ENCODE measurements around the gene CNTRL.
A peak's percentile ranks its signal among the peaks of the same experiment; 100 is the strongest.

CNTRL gene

DNA sequence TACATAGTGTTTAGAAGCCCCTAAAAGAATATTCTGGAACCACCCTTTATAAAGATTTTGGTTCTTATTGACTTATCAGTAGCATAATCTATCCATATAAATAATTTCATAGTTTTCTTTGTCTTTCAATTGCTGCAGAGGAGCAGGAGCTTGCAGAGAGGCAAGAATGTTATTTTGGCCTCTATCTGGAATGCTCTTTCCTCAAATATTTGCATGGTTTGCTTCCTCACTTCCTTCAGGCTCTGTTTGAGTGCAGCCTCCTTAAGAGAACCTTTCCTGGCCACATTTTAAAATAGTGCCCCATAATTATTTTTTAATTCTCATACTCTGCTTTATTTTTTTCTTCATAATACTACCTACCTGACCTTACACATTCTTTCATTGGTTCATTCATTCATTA, 26.1 kb upstream of the CNTRL start:
- DNase-seq (ENCODE audit: insufficient read length) (no peak), FAIRE-seq (no peak)
- TF ChIP-seq POLR2AphosphoS5 (IDR thresholded peaks at IDR 0.05; ENCODE audit: low read depth, low read length) (no peak), POLR2A (IDR thresholded peaks at IDR 0.05; ENCODE audit: low read depth, low read length) (no peak), TAF1 (IDR thresholded peaks at IDR 0.05; ENCODE audit: borderline replicate concordance, low read depth, low read length) (no peak)

DNA sequence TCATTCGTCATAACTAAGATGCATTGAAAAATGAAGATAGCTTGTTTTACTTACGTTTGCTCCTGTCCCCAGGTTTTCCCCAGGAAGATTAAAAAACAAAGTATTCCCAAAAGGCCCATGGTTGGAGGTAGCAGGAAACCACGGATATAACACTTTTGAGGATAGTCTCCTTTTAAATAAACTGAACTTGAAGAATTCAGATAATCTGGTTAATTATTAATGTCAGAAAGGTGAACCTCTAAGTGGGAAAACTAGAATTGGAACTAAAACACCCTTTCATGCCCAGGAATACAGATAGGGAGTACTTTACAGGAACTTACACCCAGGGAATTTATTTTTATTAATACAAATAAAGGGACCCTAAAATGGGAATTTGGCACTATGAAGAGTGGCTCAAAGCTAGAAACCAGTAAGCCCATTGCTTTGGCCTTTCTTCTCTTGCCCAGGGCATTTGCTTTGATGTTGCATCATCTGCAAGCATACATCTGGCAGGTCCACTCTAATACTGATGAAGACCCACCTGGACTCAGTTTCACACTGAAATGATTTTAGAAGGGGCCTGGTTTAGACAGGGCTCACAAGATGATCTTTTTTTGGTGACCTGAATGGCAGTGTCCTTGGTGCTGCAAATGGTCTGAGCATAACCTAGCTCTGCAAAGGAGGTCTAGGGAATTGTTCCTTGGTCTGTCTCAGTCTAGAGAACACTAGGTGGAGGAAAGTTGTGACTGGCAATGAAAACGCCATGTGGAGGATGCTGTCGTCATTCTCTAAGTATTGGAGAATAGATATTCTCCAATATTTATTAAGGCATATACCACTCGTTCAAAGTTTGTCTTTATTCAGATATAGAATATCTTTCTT, 24.4 kb upstream of the CNTRL start, which contains the start of gene C5:
Gene C5 (minus strand): TSS at position 148 of the 861 bp plus-strand sequence. CDS start 29 bp downstream, at position 119.
- DNase-seq (ENCODE audit: insufficient read length) (no peak), FAIRE-seq (no peak)

DNA sequence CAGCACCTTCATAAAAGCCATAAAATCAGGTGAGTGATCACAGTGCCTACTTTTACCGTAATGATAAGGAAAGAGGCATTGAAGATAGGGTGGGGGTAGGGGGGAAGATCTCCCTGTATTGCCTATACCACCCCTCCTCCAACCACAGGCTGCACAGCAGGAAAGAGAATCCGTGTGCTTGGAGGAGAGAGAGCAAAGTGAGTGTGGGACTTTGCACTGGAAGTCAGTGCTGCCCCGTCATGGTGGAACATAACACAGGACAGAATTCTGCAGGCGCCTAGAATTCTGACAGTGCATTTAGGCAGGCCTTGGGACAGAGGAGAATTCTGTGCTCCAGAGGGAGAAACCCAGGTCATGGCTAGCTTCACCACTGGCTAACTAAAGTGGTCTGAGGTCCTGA, 21.2 kb upstream of the CNTRL start:
- FAIRE-seq (no peak), DNase-seq (ENCODE audit: insufficient read length) (no peak)
- TF ChIP-seq POLR2A (IDR thresholded peaks at IDR 0.05; ENCODE audit: low read depth, low read length) (no peak), TAF1 (IDR thresholded peaks at IDR 0.05; ENCODE audit: borderline replicate concordance, low read depth, low read length) (no peak), POLR2AphosphoS5 (IDR thresholded peaks at IDR 0.05; ENCODE audit: low read depth, low read length) (no peak)

More for the DNA sequence above, 24.4 kb upstream of the CNTRL start, which contains the start of gene C5:
- TF ChIP-seq POLR2A (IDR thresholded peaks at IDR 0.05; ENCODE audit: low read depth, low read length): no peak
- no peak for TF ChIP-seq POLR2AphosphoS5 (IDR thresholded peaks at IDR 0.05; ENCODE audit: low read depth, low read length)
- no peak for TF ChIP-seq TAF1 (IDR thresholded peaks at IDR 0.05; ENCODE audit: borderline replicate concordance, low read depth, low read length)

DNA sequence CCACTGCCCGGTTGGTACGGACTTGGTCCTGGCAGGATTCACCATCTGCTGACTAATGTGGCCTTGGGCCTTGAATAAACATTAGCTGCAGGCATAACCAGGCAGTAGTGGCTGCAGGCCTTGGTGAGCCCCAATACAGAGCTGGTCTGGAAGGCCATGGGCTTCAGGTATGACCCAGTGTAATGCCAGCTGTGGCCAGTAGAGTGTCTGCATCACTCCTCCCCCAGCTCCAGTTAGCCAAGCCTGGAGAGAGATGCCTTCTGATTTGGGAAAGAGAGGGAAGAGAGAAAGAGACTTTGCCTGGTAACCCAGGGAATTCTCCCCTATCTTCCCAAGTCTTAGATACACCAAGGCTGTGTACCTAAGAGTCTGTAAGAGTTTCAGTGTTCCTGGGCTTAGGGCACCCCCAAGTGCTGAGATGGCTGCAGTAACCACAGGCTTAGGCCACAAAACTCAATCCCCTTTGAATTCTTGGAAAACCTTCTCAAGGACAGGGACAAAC, 19.1 kb upstream of the CNTRL start:
- DNase-seq (ENCODE audit: insufficient read length) (no peak), FAIRE-seq (no peak)
- no peak for TF ChIP-seq POLR2AphosphoS5 (IDR thresholded peaks at IDR 0.05; ENCODE audit: low read depth, low read length)
- TF ChIP-seq POLR2A (IDR thresholded peaks at IDR 0.05; ENCODE audit: low read depth, low read length): no peak
- TF ChIP-seq TAF1 (IDR thresholded peaks at IDR 0.05; ENCODE audit: borderline replicate concordance, low read depth, low read length): no peak

DNA sequence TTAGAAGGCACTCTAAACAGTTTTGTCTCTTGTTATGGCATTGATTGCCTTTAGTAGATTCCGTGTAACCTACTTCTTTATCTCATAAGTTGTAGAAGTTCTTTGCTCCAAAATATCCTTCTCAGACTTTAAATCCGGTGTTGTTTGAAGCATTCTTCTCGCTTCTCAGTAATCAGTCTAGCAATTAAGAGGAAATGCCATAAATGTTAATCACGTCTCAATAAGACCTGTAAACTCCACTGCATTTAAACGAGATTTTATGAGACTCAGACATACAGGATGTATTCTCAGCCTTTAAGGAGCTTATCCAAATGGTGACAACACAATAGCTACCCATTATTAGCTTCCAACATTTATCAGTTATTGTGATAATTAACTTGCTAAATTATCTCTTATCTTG, 16.9 kb upstream of the CNTRL start:
- FAIRE-seq: no peak
- DNase-seq (ENCODE audit: insufficient read length): no peak
- TF ChIP-seq POLR2AphosphoS5 (IDR thresholded peaks at IDR 0.05; ENCODE audit: low read depth, low read length) (no peak), TAF1 (IDR thresholded peaks at IDR 0.05; ENCODE audit: borderline replicate concordance, low read depth, low read length) (no peak), POLR2A (IDR thresholded peaks at IDR 0.05; ENCODE audit: low read depth, low read length) (no peak)

DNA sequence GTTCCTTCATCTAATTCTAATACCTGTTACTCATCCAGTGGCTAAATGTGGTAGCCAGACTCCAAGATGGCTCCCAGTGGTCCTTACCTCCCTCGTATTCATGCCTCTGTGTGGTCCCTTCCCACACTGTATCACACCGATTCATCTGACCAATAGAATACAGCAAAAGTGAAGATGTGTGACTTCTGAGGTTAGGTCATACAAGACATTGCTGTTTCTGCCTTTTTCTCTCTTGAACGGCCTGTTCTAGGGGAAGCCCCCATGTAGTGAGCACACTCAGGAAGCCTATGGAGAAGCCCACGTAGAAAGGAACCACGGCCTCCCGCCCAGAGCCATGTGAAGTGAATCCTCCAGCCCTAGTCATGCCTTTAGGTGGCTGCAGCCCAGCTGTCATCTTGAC, 15.2 kb upstream of the CNTRL start:
- DNase-seq (ENCODE audit: insufficient read length): no peak
- FAIRE-seq: no peak
- TF ChIP-seq POLR2A (IDR thresholded peaks at IDR 0.05; ENCODE audit: low read depth, low read length): no peak
- TF ChIP-seq POLR2AphosphoS5 (IDR thresholded peaks at IDR 0.05; ENCODE audit: low read depth, low read length): no peak
- TF ChIP-seq TAF1 (IDR thresholded peaks at IDR 0.05; ENCODE audit: borderline replicate concordance, low read depth, low read length): no peak

DNA sequence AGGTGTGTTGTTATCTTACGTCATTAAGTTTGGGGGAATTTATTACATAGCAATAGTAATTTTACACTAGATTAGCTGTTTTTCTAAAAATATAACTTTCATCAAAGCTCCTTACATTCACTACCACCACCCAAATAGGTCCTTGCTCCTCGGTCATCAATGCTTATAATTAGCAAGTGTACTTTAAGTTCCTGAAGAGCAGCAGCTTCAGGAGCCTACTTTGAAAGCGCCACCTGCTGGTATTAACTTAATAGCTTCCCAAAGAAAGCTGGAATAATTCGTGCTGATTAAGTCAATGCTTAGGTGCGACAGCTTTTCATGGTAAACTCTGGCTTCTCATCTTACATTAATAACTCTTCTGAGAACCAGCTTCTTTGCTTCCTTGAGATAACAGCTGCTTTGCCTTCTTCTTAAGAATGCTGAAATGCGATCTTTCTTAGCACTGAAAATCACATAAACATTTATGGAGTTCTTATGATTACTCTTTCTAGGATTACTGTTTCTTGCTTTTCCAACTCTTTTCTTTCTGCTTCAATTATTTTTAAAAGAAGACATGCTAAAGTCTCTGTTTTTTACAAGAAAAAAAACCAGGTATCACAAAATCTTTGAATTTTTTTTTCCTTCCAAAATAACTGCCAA, 14.6 kb upstream of the CNTRL start:
- TF ChIP-seq POLR2A (IDR thresholded peaks at IDR 0.05; ENCODE audit: low read depth, low read length) (no peak), POLR2AphosphoS5 (IDR thresholded peaks at IDR 0.05; ENCODE audit: low read depth, low read length) (no peak), TAF1 (IDR thresholded peaks at IDR 0.05; ENCODE audit: borderline replicate concordance, low read depth, low read length) (no peak)
- FAIRE-seq (peak; percentile 66), DNase-seq (ENCODE audit: insufficient read length) (no peak)

DNA sequence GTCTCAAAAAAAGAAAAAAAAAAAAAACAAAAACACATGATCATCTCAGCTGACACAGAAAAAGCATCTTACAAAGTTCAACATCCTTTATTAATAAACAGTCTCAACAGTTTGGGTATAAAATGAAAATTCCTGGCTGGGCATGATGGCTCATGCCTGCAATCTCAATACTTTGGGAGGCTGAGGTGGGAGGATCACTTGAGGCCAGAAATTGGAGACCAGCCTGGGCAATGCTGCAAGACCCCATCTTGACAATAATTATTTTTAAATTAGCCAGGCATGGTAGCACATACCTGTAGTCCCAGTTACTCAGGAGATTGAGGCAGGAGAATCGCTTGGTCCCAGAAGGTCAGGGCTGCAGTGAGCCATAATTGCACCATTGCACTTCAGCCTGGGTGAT, 7.9 kb upstream of the CNTRL start:
- no peak for FAIRE-seq
- TF ChIP-seq POLR2AphosphoS5 (IDR thresholded peaks at IDR 0.05; ENCODE audit: low read depth, low read length) (no peak), TAF1 (IDR thresholded peaks at IDR 0.05; ENCODE audit: borderline replicate concordance, low read depth, low read length) (no peak), POLR2A (IDR thresholded peaks at IDR 0.05; ENCODE audit: low read depth, low read length) (no peak)
- DNase-seq (ENCODE audit: insufficient read length): no peak

DNA sequence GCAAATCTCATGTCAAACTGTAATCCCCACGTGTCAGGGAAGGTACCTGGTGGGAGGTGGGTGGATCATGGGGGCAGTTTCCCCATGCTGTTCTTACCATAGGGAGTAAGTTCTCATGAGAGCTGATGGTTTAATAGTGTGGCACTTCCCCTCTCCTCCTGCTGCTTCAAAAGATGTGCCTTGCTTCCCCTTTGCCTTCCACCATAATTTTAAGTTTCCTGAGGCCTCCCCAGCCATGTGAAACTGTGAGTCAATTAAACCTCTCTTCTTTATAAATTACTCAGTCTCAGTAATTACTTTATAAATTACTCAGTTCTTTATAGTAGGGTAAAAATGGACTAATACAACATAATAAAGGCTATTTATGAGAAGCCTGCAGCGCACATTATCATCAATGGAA, 7.1 kb upstream of the CNTRL start:
- no peak for FAIRE-seq
- no peak for TF ChIP-seq POLR2AphosphoS5 (IDR thresholded peaks at IDR 0.05; ENCODE audit: low read depth, low read length)
- no peak for TF ChIP-seq TAF1 (IDR thresholded peaks at IDR 0.05; ENCODE audit: borderline replicate concordance, low read depth, low read length)
- TF ChIP-seq POLR2A (IDR thresholded peaks at IDR 0.05; ENCODE audit: low read depth, low read length): no peak
- no peak for DNase-seq (ENCODE audit: insufficient read length)

DNA sequence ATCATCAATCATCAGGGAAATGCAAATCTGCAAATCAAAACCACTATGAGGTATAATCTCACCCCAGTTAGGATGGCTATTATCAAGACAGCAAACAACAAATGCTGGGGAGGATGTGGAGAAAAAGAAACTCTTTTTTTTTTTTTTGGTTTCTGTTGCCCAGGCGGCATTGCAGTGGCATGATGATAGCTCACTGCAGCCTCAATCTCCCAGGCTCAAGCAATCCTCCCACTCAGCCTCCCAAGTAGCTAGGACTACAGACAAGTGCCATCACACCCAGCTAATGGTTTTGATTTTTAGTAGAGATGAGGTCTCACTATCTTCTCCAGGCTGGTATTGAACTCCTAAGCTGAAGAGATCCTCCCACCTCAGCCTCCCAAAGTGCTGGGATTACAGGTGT, 5.4 kb upstream of the CNTRL start:
- DNase-seq (ENCODE audit: insufficient read length) (no peak), FAIRE-seq (no peak)
- TF ChIP-seq POLR2A (IDR thresholded peaks at IDR 0.05; ENCODE audit: low read depth, low read length) (no peak), POLR2AphosphoS5 (IDR thresholded peaks at IDR 0.05; ENCODE audit: low read depth, low read length) (no peak), TAF1 (IDR thresholded peaks at IDR 0.05; ENCODE audit: borderline replicate concordance, low read depth, low read length) (no peak)

DNA sequence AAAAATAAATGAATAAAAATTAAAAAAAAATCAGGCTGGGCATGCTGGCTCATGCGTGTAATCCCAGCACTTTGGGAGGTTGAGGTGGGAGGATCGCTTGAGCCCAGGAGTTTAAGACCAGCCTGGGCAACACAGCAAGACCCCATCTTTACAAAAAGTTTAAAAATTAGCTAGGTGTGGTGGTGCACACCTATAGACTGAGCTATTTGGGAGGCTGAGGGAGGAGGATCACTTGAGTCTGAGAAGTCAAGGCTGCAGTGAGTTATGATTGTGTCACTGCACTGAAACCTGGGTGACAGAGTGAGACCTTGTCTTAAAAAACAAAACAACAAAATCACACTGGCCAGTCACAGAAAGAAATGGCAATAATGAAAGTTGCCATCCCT, 3.4 kb upstream of the CNTRL start:
- DNase-seq (ENCODE audit: insufficient read length) (no peak), FAIRE-seq (no peak)
- TF ChIP-seq POLR2AphosphoS5 (IDR thresholded peaks at IDR 0.05; ENCODE audit: low read depth, low read length): no peak
- TF ChIP-seq POLR2A (IDR thresholded peaks at IDR 0.05; ENCODE audit: low read depth, low read length): no peak
- no peak for TF ChIP-seq TAF1 (IDR thresholded peaks at IDR 0.05; ENCODE audit: borderline replicate concordance, low read depth, low read length)

Data from GM12892 (cell line).